Metanephros (tissue), 2 donors: Measurements from ENCODE around the gene GJA9. TPM values are rescaled to one million over a fixed set of nuclear protein-coding genes. Genes with fewer than 3 reads are reported as not detected.

Source experiments
- small RNA-seq: library from RNA; depleted of rRNA; stranded (forward); fragments of <200 nt; gene quantifications from one replicate; pipeline ENCODE3, GENCODE V24; 2014; ENCODE audit warnings: low replicate concordance
- total RNA-seq: library from RNA; depleted of rRNA; stranded (reverse); fragments of >200 nt; gene quantifications from one replicate; pipeline ENCODE4 v1.2.3, GENCODE V29; 2014

GJA9 gene
- total RNA-seq = not detected

GRCh38 chr1:38881487-38881886 is at the start of gene GJA9:
GJA9 (minus strand) TSS chr1:38881587; CDS start chr1:38876098, 5,489 bp downstream.

GRCh38 chr1:38873027-38873969 is 8.1 kb downstream of the GJA9 start, which contains the start of gene MYCBP:
MYCBP (minus strand) TSS chr1:38873348; CDS start chr1:38873305, 43 bp downstream.

GRCh38 chr1:38859561-38860453 is 21.6 kb downstream of the GJA9 start, which contains the start of gene RRAGC:
RRAGC (minus strand) TSS chr1:38859772; CDS start chr1:38859646, 126 bp downstream.

Small RNA genes lying within 50 kb of the gene (small RNA-seq; reads per million reads assigned to genes)
- gene GJA9-MYCBP = not detected
- gene RNU6-605P = not detected

Other genes starting within 250 kb of the GJA9 start
- gene RRAGC, start 21.8 kb downstream of the GJA9 start, total RNA-seq = 23.1 TPM
- 8.4 TPM for gene MYCBP, start 8.2 kb downstream of the GJA9 start, total RNA-seq
- 1.5 TPM for gene RHBDL2, start 60.2 kb upstream of the GJA9 start, total RNA-seq
- gene AKIRIN1, start 109.7 kb upstream of the GJA9 start, total RNA-seq = 60.7 TPM
- 214 TPM for gene NDUFS5, start 144.8 kb upstream of the GJA9 start, total RNA-seq